GM12878 (cell line): ENCODE measurements around the gene RPS6KA5.
A peak's percentile ranks its signal among the peaks of the same experiment; 100 is the strongest.

ENCODE experiments used
- POLR2AphosphoS2 ChIP-seq: IDR thresholded peaks from 2 replicates; pipeline ENCODE4 v1.6.1; 2011; ENCODE audit warnings: low read depth, mild to moderate bottlenecking, low read length, improper control_type of control experiment, moderate library complexity
- SP1 ChIP-seq: IDR thresholded peaks from one replicate; pipeline ENCODE4 v1.6.1; 2011; ENCODE audit warnings: low read depth, low read length

DNA sequence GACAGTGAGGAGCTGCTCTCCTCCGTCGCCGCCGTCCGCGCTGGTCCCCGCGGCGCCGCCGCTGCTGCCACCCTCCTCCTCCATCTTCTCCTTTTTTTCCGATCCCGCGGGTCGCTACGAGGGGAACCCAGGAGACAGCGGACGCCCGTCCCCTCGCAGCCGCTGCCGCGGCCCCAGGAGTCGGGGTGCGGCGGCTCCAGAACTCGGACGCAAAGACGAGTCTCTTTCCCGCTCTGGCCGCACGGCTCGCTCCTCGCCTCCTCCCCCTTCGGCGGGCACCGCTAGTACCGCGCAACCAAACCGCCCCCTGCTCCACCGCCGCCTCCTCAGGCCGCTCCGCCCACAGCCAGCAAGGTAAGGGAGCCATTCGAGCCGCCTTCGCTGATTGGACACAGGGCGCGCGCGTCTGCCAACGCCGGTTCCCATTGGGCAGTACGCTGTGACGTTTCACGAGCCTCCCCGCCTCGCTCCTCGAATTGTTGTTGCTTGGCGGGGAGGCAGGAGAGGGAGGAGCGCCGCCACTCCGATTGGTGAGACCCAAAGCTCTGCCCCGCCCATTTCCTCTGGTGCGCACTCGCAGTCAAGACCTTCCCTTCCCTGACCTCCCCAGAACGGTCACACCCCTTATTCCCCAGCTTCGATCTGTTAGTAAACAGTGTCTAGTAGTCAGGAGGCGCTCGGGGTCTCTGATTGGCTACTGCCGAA is at the start of gene RPS6KA5:
- TF ChIP-seq SP1 (peak; percentile 92), POLR2AphosphoS2 (no peak)
